SKM-1 treated with dmso at 0.1 percent for 144 hours (cell line): ENCODE data around the gene GNAI3.

ENCODE experiments used
- DNase-seq: peaks from one replicate; lab custom pipeline; 2025; ENCODE audit not compliant: unreplicated experiment; lab: John Stamatoyannopoulos, UW

Gene GNAI3

GRCh38 chr1:109548321-109549267 is at the start of gene GNAI3:
Gene GNAI3, plus strand, starts transcription at chr1:109548615. Its CDS starts 106 bp downstream, at chr1:109548721.
- DNase-seq: peak; percentile 95

- DNase-seq: no peak
Observed at GRCh38 chr1:109499081-109499480, 49.3 kb upstream of the GNAI3 start.

DNA sequence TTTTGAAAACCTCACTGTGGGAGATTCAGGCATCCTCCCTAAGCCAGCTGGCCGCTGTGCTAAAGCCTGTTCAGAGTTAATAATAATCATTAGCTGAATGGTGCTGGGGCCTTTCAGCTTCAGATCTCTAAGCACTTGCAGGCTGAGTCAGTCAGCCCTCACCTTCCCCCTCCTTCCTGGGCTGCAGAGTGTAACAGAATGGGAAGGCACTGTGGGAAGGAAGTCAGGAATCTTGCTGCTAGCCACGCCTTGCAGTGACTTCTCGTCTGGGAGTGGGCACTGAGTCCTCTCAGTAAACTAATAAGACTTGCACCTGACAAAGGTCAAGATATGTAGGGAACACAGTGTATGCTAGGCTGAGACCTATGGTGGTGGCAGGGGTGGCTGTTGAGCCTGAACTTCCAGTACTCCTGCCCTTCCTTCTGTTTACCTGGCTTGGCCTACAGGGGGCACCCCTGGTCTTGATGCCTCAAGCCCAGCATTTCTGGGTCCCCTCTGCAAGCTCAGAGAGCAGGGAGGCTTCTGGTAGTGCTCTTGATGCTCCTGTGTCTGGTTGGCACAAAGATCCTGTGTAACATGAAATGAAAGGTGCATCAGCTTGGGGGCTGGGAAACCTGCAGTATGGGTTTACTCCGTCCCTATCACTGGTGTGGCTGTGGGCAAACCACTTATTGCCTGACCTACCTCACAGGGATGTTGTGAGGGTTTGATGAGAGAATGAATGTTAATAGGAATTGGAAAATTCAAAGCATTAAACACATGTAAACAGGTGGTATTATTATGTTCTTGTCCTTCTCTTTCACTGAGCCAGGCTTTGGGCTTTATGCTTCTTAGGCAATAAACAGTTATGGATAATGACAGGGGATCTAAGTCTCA is 48.5 kb upstream of the GNAI3 start:
- DNase-seq: peak; percentile 41

DNA sequence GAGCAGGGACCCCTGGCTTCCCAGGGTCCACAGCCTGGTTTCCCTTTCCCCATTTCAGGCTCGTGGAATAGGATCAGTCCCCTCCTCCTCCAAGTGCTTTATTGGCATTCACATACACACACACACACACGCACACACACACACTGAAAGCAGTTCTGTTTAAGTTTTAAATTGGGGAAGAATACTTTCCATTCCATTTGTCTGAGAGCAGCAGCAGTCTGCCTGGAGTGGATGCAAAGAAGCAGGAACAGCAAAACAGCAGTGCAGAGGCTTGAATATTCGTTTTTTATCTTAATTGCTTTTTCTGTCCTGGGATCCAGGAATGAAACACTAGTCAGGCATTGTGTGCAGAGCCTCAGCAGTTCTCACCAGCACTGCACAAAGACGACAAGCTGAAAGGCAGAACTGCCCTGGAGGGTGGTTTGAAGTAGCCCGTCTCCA is 47.5 kb upstream of the GNAI3 start:
- DNase-seq: no peak

DNA sequence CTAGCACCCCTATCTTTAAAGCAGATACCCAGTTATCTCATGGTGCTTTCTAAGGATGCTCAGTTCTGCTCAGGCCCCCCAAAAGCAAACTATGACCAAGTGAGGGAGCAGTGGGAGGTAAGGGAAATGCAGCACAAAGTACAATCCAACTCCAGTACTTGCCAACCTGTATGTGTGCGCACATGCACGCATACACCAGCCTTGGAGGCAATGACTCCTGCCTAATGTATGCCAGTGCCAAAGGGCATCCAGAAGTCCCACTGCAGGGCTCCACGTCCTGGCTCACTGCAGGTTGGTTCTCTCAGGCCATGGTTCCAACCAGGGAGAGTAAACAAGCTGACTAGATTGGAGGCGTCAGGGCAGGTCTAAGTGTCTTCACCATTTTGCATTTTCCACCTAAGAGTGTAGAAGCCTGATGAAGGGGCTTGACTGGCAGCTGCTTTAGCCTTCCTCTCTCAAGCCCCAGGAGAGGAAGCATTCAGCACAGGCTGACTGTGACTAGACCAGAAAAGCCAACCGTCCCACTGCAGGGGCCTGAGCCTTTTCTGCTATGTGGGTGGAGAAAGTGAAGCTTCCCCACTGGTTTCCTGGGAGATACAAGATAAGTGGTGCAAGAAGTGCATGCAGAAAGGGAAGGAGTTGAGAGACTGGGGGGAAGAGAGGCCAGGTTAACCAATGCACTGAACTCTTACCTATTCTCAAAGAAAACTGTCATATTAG is 46.6 kb upstream of the GNAI3 start:
- peak; percentile 73 for DNase-seq

DNA sequence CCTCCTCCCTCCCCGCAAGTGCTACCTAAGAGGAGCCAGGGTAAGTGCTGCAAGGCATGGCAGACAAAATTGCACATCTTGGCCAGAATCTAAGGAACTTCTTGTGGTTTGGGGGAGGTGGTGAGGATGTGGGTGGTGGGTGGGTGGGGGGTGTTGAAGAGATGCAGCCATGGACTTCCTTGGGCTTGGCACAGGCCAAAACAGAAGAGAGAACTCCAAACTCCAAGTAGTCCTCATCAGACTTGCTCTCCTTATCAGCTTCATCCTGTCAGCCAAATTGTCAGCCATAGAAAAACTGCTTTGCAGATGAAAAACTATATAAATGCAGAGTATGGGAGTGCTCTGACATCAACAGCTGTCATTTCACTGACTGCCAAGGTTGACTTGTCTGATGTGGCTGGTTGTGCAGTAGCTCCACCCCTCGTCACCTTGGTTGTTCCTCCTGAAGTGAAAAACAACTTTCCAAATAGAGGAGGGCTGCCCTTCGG is 46.0 kb upstream of the GNAI3 start:
- DNase-seq: no peak

DNA sequence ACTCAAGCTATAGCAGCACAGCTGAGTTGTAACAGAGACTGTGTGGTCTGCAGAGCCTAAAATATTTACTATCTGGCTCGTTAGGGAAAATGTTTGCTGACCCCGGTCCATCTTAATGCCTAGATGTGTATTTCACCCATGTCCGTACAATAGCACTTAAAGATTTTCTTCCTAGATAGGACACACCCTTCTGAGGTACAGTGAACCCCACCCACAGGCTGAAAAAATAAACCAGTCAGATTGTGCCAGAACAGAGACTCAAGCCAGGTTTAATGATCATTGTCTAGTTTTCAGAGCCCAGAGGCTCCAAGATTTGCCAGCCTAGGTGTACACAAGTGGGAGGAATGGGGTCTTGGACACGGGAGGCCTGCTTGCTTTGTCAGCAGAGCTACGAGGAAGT is 44.5 kb upstream of the GNAI3 start:
- DNase-seq: no peak

GRCh38 chr1:109504974-109505373 is 43.4 kb upstream of the GNAI3 start:
- no peak for DNase-seq

DNA sequence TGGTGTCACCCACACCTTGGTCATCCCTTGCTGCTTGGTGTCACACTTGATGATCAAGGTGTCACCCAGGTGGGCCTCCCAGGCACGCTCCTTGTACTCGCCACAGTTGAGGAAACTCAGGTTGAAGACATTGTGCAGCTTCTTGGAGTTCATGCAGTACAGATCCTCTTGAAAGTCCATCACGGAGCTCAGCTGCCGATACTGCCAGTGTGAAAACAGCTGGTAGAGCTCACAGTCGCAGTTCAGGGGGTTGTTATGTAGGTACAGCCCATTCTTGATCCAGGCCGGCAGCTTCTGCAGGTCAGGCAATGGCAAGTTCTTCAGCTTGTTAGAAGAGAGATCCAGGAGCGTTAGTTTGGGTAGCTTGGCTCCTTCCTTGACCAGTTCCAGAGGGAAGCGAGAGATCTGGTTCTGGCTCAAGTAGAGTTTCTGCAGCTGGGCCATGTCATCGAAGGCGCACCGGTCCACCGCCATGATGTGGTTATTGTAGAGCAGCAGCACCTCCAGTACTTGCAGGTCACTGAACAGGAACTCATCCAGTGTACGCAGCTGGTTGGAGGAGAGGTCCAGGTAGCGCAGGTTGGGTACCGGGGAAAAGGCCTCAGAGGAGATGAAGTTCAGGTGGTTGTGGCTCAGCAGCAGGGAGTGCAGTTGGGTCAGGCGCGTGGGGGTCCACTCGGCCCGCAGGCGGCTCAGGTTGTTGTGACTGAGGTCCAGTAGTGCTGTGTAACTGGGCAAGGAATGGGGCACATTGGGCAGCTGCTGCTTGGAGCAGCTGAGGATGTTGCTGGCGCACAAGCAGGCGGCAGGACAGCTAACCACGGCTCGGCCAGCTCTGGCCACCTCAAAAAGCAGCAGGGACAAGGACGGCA is 40.2 kb upstream of the GNAI3 start:
- DNase-seq: no peak

DNA sequence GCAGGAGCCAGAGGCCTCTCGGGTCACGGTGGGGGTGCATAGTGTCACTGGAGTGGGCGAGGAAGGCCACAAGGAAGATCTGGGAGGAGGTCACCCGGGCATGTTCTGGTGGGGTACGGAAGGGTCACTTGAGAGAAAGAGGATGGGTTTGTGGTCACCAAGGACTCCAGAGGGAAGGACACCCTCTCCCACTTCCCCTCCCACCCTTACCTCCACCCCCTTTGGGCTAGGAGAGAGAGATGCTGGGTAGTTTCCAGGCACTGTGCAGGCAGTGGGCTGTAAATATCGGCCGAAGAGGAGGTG is 39.6 kb upstream of the GNAI3 start:
- DNase-seq: no peak

DNA sequence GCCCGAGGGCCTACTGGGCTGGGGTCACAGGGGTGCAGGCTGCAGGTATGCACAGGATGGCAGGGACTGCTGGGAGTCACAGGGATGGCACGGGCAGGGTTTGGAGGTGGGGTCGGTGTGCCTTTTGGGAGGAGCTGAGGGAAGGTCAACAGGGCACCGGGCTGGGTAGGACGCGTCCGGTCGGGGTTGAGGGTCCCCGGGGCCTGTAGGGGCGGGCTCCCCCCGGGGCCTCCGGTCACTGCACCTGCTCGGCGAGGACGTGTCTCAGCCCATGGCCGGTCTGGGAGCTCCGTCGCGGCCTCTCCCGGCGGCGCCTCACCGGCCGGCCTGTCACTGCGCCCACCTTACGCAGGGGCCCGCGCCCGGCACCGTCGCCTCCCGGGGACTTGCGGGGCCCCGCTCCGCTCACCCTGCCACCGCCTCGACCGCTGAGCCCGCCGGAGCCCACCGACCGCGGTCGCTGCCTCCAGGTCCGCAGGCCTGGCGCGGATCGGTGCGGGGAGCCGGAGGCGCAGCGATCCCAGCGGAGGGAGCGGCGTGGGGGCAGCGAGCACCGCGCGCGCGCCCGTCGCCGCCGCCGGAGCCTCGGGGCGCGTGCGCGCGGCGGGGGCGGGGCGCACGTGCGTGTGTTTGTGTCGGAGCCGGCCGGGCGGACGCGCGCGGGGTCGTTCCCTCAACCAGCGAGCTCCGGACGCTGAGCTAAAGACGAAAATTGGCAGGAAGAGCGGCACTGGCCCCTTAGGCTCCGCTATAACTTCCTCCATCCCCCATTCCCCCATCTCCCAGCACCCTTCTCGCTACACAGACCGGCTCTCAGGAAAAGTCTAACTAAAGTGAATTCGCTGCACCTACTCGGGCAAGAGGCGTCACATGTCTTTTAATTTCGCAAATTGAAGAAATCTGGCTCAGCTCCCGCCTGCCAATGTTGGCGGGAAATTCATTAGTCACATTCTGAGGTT is 39.0 kb upstream of the GNAI3 start, which contains the start of gene AMIGO1:
Gene AMIGO1 (minus strand): TSS at position 552 of the 959 bp plus-strand sequence. CDS start 815 bp downstream, outside the sequence.
- DNase-seq: peak; percentile 34

GRCh38 chr1:109513110-109513710 is 35.2 kb upstream of the GNAI3 start:
- DNase-seq: no peak

- DNase-seq: no peak
Observed at GRCh38 chr1:109514846-109515245, 33.6 kb upstream of the GNAI3 start.

DNA sequence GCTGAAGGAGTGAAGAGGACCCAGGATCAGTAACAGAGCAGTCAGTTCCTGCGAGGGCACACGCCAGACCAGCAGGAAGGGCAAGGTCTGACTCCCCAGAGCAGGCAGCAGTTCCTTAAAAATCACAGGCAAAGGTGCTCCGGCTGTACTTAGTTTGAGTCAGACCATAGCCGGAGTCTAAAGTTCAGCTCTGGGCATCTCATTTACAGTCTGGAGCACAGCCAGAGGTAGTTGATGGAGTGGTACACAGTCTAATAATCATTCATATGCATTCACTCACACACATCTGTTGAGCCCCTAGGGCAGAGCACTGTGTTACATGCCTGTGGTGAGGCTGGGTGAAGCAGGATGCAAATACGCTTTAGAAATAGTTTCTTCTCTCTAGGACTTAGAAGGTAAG is 31.5 kb upstream of the GNAI3 start:
- DNase-seq: no peak

- DNase-seq: no peak
Observed at GRCh38 chr1:109517337-109517736, 31.1 kb upstream of the GNAI3 start.

- DNase-seq: no peak
Observed at GRCh38 chr1:109521002-109521951, 27.1 kb upstream of the GNAI3 start.

- DNase-seq: no peak
Observed at GRCh38 chr1:109522026-109522425, 26.4 kb upstream of the GNAI3 start.
